NB4 (cell line): ENCODE measurements around the gene EPB41L2.

Source experiments
- CTCF ChIP-seq: IDR thresholded peaks from one replicate; pipeline ENCODE4 v1.5.1; 2012; ENCODE audit warnings: low read depth, low read length
- MAX ChIP-seq: IDR thresholded peaks from 2 replicates; pipeline ENCODE4 v1.6.1; 2011; ENCODE audit warnings: low read depth, low read length
- POLR2A ChIP-seq: IDR thresholded peaks from 2 replicates; pipeline ENCODE4 v1.6.1; 2011; ENCODE audit warnings: mild to moderate bottlenecking; ENCODE audit not compliant: insufficient read length; ENCODE audit errors: extremely low read depth

- TF ChIP-seq CTCF (no peak), POLR2A (no peak), MAX (no peak)
These were observed 60.4 kb downstream of the EPB41L2 start for GRCh38 chr6:131002661-131002980.
